ENCODE results near the gene PRICKLE2. TPM values are rescaled to one million over a fixed set of nuclear protein-coding genes. Genes with fewer than 3 reads are reported as not detected.

PRICKLE2 gene
- total and polyA plus RNA-seq, 5 donors, result 2.3 to 15.2 (median 10.6) TPM

DNA sequence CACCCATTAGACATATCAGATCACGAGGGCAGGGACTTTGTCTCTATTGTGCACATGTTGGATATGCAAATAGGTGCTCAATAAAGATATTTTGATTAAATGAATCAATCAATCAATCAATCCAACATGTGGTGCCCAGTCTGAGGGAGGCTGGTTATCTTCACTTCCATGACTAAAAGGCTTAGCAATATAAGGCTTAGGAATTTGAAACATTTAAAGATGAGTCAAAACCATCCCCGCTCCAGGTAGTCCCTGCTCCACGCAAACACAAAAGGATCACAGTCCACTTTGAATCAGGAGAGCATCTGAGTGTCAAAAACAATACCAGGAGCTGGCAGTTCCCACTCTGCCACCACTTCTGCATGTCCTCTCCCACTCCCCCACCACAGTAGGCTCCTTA lies 25.8 kb upstream of the PRICKLE2 start:
- 96% methylated on average over 3 of the region's 3 CpGs for WGBS
- ATAC-seq (no peak), DNase-seq (no peak)
- no peaks in the 10 kb centered on the region for H3K27me3 ChIP-seq (ENCODE audit: control insufficient read depth, insufficient read depth)
- H3K27ac ChIP-seq (ENCODE audit: low read length), result no peak overlapping the region
- H3K9me3 ChIP-seq (ENCODE audit: control insufficient read depth, low read length), result no peaks in the 10 kb centered on the region
- H3K4me1 ChIP-seq (ENCODE audit: control insufficient read depth, insufficient read depth, low read length), result peaks cover 2% of the 10 kb centered on the region
- intact Hi-C loops (cut with DNase I), result no loop called here
- no peak overlapping the region for H3K4me3 ChIP-seq (ENCODE audit: low read length)

DNA sequence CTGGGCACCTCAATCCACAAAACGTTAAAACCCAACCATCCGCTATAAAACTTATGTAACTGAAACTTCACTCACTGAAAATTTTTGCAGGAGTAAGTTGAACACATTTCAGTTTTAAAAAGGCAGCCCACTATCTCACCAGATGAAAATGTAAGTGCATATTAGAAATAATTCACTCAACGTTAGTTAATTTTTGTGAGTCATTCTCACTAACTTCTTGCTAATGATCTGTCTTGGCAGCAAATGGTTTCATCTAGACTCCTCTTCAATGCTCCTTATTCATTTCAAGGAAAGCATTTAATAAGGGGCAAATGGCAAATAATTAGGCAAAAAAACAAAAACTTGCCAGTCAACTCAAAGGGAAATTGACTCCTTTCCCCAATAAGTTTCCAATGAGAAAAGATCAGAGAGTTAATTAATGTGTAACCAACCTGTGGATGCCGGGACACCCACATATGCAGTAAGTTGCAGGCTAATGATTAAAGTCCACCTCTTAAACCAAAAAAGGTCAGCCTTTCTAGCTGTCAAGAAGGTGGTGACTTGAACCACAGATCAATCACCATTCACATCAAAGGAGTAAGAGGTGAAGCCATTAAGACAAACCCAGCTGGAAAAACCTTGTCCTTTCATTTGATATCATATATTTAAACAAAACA lies 22.9 kb upstream of the PRICKLE2 start:
- Histone ChIP-seq H3K27ac (ENCODE audit: low read length) (no peak overlapping the region), H3K9me3 (ENCODE audit: control insufficient read depth, low read length) (no peaks in the 10 kb centered on the region), H3K4me3 (ENCODE audit: low read length) (no peak overlapping the region), H3K27me3 (ENCODE audit: control insufficient read depth, insufficient read depth) (no peaks in the 10 kb centered on the region), H3K4me1 (ENCODE audit: control insufficient read depth, insufficient read depth, low read length) (peaks cover 2% of the 10 kb centered on the region)
- ATAC-seq, result no peak
- 73% methylated on average over 4 of the region's 4 CpGs for WGBS
- DNase-seq, result no peak
- intact Hi-C loops (cut with DNase I), result no loop called here

DNA sequence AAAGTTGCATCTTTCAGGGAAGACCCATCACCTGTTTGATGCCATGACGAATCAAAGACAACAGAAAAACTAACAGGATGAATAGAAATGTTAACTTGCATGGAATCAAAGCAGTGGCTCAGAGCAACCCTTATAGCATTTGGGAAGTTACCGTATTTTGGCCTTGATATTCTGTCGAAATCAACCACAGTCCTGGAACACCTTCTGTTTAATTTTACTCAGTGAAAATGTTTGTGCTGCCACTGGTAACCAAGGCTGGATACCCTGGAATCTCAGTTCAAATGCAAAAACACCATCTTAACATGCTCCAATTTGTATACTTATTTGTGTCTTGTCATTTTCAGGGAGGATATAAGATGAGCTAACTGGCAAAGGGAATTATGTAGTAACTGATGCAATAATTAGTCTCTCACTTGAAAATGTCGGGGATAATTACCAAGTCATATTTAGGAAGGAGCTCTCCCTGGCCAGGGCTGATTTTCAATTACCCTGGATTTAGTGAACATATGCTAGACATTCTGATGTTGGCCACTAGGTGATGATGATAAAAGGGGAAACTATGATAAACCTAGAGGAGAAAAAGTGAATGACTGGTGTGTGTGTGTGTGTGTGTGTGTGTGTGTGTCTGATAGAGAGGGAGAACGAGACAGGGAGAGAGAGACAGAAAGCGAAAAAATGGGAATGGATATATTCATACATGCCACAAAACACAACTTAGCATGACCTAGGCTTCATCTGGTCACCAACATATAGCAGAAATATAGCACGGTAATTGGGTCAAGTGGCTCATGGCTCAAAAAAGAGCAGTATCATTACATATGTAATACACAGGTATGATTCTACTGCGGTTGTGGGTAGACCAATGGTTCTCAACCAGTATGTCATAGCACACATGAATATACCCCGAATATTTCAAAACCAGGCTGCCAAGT lies 19.0 kb upstream of the PRICKLE2 start:
- H3K27ac ChIP-seq (ENCODE audit: low read length), result no peak overlapping the region

DNA sequence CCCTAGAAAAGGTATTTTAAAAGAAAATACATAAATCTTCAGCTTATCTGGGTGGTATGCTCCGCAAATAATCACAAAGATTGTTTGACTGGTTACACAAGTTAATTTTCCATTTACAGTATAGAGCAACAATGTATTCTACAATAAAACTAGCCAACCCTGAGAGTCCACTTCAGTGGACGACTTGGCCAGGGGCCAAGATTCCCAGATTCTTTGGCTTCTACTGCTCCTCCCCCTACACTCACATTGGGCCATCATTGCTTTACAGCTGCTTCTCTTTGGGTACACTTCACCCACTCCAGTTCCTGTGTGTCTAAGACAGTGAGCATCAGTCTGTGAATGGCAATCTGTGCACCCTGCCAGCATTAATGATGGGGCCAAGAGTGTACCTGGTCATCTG lies 17.2 kb upstream of the PRICKLE2 start:
- 57% methylated on average over 2 of the region's 2 CpGs for WGBS
- Histone ChIP-seq H3K27ac (ENCODE audit: low read length) (no peak overlapping the region), H3K9me3 (ENCODE audit: control insufficient read depth, low read length) (no peaks in the 10 kb centered on the region), H3K4me3 (ENCODE audit: low read length) (no peak overlapping the region), H3K27me3 (ENCODE audit: control insufficient read depth, insufficient read depth) (no peaks in the 10 kb centered on the region), H3K4me1 (ENCODE audit: control insufficient read depth, insufficient read depth, low read length) (peaks cover 4% of the 10 kb centered on the region)
- ATAC-seq (no peak), DNase-seq (peak in 1 of 3 donors; percentile 74)
- intact Hi-C loops (cut with DNase I), result no loop called here

More for the DNA sequence above, 19.0 kb upstream of the PRICKLE2 start:
- Histone ChIP-seq H3K4me1 (ENCODE audit: control insufficient read depth, insufficient read depth, low read length) (peaks cover 4% of the 10 kb centered on the region), H3K27me3 (ENCODE audit: control insufficient read depth, insufficient read depth) (no peaks in the 10 kb centered on the region), H3K9me3 (ENCODE audit: control insufficient read depth, low read length) (no peaks in the 10 kb centered on the region), H3K4me3 (ENCODE audit: low read length) (no peak overlapping the region)
- ATAC-seq (no peak), DNase-seq (no peak)
- 88% methylated on average over 9 of the region's 9 CpGs for WGBS
- intact Hi-C loops (cut with DNase I), result no loop called here

DNA sequence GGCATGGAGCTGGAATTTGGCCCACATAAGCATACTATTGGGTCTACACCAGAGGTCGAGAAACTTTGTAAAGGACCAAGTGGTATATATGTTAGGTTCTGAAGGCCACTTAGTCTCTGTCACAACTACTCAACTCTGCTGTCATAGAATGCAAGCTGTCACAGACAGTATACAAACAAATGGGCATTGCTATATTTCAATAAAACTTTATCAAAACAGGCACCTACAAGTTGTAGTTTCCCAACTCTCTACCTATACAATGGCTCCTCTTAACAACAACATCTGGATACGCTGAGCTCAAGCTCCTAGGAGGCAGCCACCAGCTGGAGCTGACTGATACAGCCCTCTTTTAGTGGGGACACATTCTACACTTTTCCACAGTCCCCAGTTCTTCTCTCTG lies 15.7 kb upstream of the PRICKLE2 start:
- Histone ChIP-seq H3K4me3 (ENCODE audit: low read length) (no peak overlapping the region), H3K27me3 (ENCODE audit: control insufficient read depth, insufficient read depth) (no peaks in the 10 kb centered on the region), H3K9me3 (ENCODE audit: control insufficient read depth, low read length) (no peaks in the 10 kb centered on the region), H3K27ac (ENCODE audit: low read length) (no peak overlapping the region), H3K4me1 (ENCODE audit: control insufficient read depth, insufficient read depth, low read length) (peaks cover 4% of the 10 kb centered on the region)
- WGBS, result 68% methylated on average over 2 of the region's 2 CpGs
- no peak for ATAC-seq
- no peak for DNase-seq
- intact Hi-C loops (cut with DNase I), result no loop called here

DNA sequence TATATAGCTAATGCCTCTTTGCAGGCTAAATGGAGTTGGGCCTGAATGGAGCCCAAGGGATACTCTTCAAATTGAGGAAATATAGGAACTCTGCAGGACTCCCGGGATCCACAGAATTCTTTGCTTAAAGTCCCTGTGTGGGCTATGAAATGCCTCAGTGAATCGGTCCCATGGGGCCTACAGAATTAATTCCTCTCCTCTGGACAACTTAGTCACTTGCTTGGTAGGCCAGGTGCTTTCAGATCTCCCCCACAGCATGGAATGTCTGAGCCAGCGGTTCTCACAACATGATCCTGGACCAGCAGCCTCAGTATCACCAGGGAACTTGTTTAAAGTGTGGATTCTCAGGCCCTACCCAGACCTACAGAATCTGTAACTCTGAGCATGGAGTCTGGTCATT lies 15.1 kb upstream of the PRICKLE2 start:
- ATAC-seq, result no peak
- intact Hi-C loops (cut with DNase I), result no loop called here

DNA sequence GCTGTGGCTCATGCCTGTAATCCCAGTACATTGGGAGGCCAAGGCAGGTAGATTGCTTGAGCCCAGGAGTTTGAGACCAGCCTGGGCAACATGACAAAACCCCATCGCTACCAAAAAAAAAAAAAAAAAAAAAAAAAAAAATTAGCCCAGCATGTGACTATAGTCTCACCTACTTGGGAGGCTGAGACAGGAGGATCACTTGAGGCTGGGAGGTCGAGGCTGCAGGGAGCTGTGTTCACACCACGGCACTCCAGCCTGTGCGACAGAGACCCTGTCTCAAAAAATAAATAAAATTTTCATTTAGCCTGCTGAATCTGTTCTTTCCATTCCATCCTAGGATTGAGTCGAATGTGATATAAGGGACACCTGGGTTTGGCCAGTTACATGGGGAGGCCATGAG lies 14.6 kb upstream of the PRICKLE2 start:
- Histone ChIP-seq H3K4me3 (ENCODE audit: low read length) (no peak overlapping the region), H3K27ac (ENCODE audit: low read length) (no peak overlapping the region), H3K27me3 (ENCODE audit: control insufficient read depth, insufficient read depth) (no peaks in the 10 kb centered on the region), H3K4me1 (ENCODE audit: control insufficient read depth, insufficient read depth, low read length) (peaks cover 4% of the 10 kb centered on the region), H3K9me3 (ENCODE audit: control insufficient read depth, low read length) (no peaks in the 10 kb centered on the region)
- no peak for DNase-seq
- WGBS, result 92% methylated on average over 5 of the region's 5 CpGs
- no peak for ATAC-seq
- intact Hi-C loops (cut with DNase I), result no loop called here

More for the DNA sequence above, 15.1 kb upstream of the PRICKLE2 start:
- Histone ChIP-seq H3K27me3 (ENCODE audit: control insufficient read depth, insufficient read depth) (no peaks in the 10 kb centered on the region), H3K4me3 (ENCODE audit: low read length) (no peak overlapping the region), H3K27ac (ENCODE audit: low read length) (no peak overlapping the region), H3K9me3 (ENCODE audit: control insufficient read depth, low read length) (no peaks in the 10 kb centered on the region), H3K4me1 (ENCODE audit: control insufficient read depth, insufficient read depth, low read length) (peaks cover 4% of the 10 kb centered on the region)
- WGBS, result 84% methylated on average over 3 of the region's 3 CpGs
- DNase-seq, result no peak

DNA sequence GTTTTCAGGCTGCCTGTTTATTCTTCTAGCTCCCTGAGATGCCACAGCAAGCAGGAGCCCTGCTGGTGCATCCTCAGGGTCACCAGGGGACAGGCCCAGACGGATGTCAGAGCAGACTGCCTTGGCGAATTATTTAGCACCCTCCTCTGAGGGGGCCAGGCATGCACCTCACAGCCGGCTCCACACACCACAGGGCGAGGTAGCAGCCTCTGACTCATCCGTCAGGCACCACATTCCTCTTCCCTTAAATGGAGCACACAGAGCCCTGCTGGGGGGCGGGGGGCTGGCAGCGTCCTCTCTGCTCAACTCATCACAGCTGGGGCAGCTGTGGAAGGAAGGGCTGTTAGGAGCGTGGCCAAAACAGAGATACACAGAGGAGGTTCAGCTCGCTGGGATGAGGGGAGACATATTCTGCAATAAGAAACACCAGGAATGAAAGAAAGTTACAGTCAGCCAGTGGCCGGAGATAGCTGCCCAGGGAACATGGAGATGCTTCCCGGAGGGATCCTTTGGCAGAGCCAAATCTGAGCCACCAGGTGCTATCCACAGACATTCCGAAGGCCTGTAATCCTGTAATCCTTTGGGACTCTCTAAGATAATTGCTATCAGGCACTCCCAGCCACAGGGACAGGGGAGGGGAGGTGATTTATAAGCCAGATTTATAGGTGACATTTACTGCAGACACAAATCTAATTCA lies 13.9 kb upstream of the PRICKLE2 start:
- Histone ChIP-seq H3K27me3 (ENCODE audit: control insufficient read depth, insufficient read depth) (no peaks in the 10 kb centered on the region), H3K4me1 (ENCODE audit: control insufficient read depth, insufficient read depth, low read length) (peaks cover 4% of the 10 kb centered on the region), H3K9me3 (ENCODE audit: control insufficient read depth, low read length) (no peaks in the 10 kb centered on the region), H3K27ac (ENCODE audit: low read length) (peak overlapping the region; percentile 61), H3K4me3 (ENCODE audit: low read length) (no peak overlapping the region)
- intact Hi-C loops (cut with DNase I), result no loop called here
- peak; percentile 82 to 89 (median 86) for DNase-seq
- peak; percentile 94 to 96 for ATAC-seq
- WGBS, result 43% methylated on average over 12 of the region's 12 CpGs

DNA sequence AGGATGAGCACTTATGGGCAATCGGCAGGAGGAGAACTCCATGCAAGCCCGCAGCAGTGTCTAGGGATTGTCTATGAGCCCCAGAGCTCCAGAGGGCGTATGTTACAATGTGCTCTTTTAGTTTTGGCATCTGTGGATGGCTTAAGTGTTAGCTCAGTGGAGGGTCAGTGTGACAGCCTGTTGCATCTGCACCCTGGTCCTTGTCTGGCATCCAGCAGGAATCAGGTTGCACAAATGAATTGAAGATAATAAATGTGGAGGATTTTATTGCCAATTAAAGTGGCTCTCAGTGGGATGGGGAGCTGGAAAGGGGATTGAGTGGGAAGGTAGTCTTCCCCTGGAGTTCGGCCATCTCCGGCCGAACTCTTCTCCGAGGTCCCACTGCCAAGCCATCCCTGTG lies 11.8 kb upstream of the PRICKLE2 start:
- Histone ChIP-seq H3K27me3 (ENCODE audit: control insufficient read depth, insufficient read depth) (no peaks in the 10 kb centered on the region), H3K27ac (ENCODE audit: low read length) (no peak overlapping the region), H3K4me1 (ENCODE audit: control insufficient read depth, insufficient read depth, low read length) (peaks cover 2% of the 10 kb centered on the region), H3K4me3 (ENCODE audit: low read length) (no peak overlapping the region), H3K9me3 (ENCODE audit: control insufficient read depth, low read length) (no peaks in the 10 kb centered on the region)
- intact Hi-C loops (cut with DNase I), result no loop called here
- no peak for DNase-seq
- 96% methylated on average over 7 of the region's 7 CpGs for WGBS
- no peak for ATAC-seq

DNA sequence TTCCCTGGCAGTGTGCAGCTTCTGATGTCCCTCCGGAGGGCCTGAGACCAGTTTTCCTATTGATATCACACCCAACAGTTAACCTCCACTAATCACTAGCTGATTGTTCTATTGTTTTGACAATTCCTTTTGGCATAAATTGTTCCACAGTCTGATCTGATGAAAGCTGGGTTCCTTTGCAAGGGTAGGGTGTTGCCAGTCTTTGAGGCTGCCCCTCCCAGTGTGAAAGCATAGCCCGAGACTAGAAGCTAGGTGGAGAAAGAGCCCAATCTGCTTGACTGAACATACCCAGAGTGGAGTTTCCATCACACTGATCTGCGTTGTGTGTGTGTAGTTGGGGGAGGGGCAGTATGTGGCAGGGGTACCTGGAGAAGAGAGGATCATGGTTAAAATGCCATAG lies 10.3 kb upstream of the PRICKLE2 start:
- ATAC-seq (peak in 1 of 2 donors; percentile 64), DNase-seq (no peak)
- intact Hi-C loops (cut with DNase I), result no loop called here
- Histone ChIP-seq H3K27ac (ENCODE audit: low read length) (no peak overlapping the region), H3K9me3 (ENCODE audit: control insufficient read depth, low read length) (no peaks in the 10 kb centered on the region), H3K4me1 (ENCODE audit: control insufficient read depth, insufficient read depth, low read length) (peaks cover 2% of the 10 kb centered on the region), H3K4me3 (ENCODE audit: low read length) (no peak overlapping the region), H3K27me3 (ENCODE audit: control insufficient read depth, insufficient read depth) (no peaks in the 10 kb centered on the region)
- WGBS, result 82% methylated on average over 3 of the region's 3 CpGs

DNA sequence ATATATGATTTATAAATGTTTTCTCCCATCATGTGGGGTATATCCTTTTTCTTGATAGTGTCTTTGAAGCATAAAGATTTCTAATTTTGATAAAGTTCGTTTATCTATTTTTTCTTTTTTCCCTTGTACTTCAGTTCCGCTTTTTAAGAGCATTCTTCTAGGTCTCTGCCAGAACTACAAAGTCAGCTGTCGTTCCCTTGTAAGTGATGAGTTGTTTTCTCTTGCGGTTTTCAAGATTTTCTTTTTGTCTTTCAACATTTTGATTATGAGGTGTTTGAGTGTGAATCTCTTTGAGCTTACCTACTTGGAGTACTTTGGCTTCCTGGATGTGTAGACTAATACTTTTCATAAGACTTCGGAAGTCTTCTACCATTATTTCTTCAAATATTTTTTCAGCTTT lies 9.3 kb upstream of the PRICKLE2 start:
- H3K4me3 ChIP-seq (ENCODE audit: low read length), result no peak overlapping the region
- no peaks in the 10 kb centered on the region for H3K9me3 ChIP-seq (ENCODE audit: control insufficient read depth, low read length)
- no peak for ATAC-seq
- no peaks in the 10 kb centered on the region for H3K27me3 ChIP-seq (ENCODE audit: control insufficient read depth, insufficient read depth)
- intact Hi-C loops (cut with DNase I), result no loop called here
- DNase-seq, result no peak
- WGBS, result 93% methylated on average over 5 of the region's 5 CpGs
- H3K27ac ChIP-seq (ENCODE audit: low read length), result no peak overlapping the region
- peaks cover 2% of the 10 kb centered on the region for H3K4me1 ChIP-seq (ENCODE audit: control insufficient read depth, insufficient read depth, low read length)

Data from right cardiac atrium (tissue), 5 donors.